Endothelial cell of umbilical vein (primary cell): ENCODE results near the gene LRSAM1. TPM values are rescaled to one million over a fixed set of nuclear protein-coding genes. Genes with fewer than 3 reads are reported as not detected.

Experiments used
- BruUV-seq: library from RNA; stranded (reverse); fragments of 400-500 nt; replicated peaks from 2 replicates; lab custom pipeline; 2021; lab: Mats Ljungman, UMichigan
- CTCF ChIA-PET: fragments of 300-600, 350-600 bp; sonication (Branson Sonifier 250); formaldehyde crosslinking; loops from one replicate; lab custom pipeline; 2021; ENCODE audit warnings: antibody characterized with exemption, inconsistent platforms; lab: Charles Lee
- POLR2A ChIA-PET: fragments of 300-600, 350-600 bp; sonication (Branson Sonifier 250); formaldehyde crosslinking; loops from one replicate; lab custom pipeline; 2021; ENCODE audit warnings: antibody characterized with exemption, inconsistent platforms; lab: Charles Lee
- DNase-seq: peaks from one replicate; pipeline ENCODE4 v3.0.0-alpha.2; 2011; ENCODE audit warnings: low read depth, low spot score
- FAIRE-seq: peaks from 2 replicates; lab custom pipeline; 2011; peaks lifted over from hg19 to GRCh38; lab: Jason Lieb, UNC
- H2AFZ ChIP-seq: 2 replicates; pipeline ENCODE4 v1.6.0; 2012; ENCODE audit warnings: low read depth, low read length, control low read depth, inconsistent platforms
- H3K27ac ChIP-seq: 2 replicates; pipeline ENCODE4 v1.5.1; 2011; ENCODE audit warnings: low read depth, mild to moderate bottlenecking, control low read depth, low read length, moderate library complexity; ENCODE audit not compliant: insufficient read depth
- H3K27me3 ChIP-seq, 2 experiments: 2 replicates each; pipeline versions ENCODE4 v1.6.0 to v1.6.1; 2011; ENCODE audit warnings: low read length in 2 of 2, mixed read lengths in 1 of 2; ENCODE audit not compliant: control insufficient read depth in 2 of 2, insufficient read depth in 2 of 2
- H3K36me3 ChIP-seq, 2 experiments: 2 replicates in 1 of 2; 3 replicates in 1 of 2; pipeline ENCODE4 v1.5.1; 2011; ENCODE audit warnings: low read length in 2 of 2, mild to moderate bottlenecking in 1 of 2, moderate library complexity in 1 of 2; ENCODE audit not compliant: control insufficient read depth in 2 of 2, insufficient read depth in 2 of 2; ENCODE audit errors: extremely low read depth in 1 of 2
- H3K4me1 ChIP-seq: 3 replicates; pipeline ENCODE4 v1.5.1; 2011; ENCODE audit warnings: mild to moderate bottlenecking, low read length; ENCODE audit not compliant: control insufficient read depth, insufficient read depth; ENCODE audit errors: extremely low read depth
- H3K4me2 ChIP-seq: 2 replicates; pipeline ENCODE4 v1.6.1; 2011; ENCODE audit warnings: low read length, control low read depth, mixed read lengths; ENCODE audit not compliant: insufficient read depth
- H3K4me3 ChIP-seq, 3 experiments: fragments of 200-600 bp in 1 of 3; sonication (generic), shearing (Covaris generic) in 1 of 3; replicated peaks in 1 of 3; 2 replicates each; pipeline ENCODE4 v1.5.1; 2011 to 2016; ENCODE audit warnings: control low read depth in 3 of 3, low read length in 3 of 3, mild to moderate bottlenecking in 2 of 3, inconsistent platforms in 1 of 3, low read depth in 1 of 3, moderate library complexity in 1 of 3; ENCODE audit not compliant: insufficient read depth in 1 of 3
- H3K79me2 ChIP-seq: 2 replicates; pipeline ENCODE4 v1.6.0; 2012; ENCODE audit warnings: low read length, inconsistent platforms; ENCODE audit not compliant: control insufficient read depth, insufficient read depth
- H3K9ac ChIP-seq: replicated peaks from 2 replicates; pipeline ENCODE3; 2011; ENCODE audit warnings: low read length, control low read depth; ENCODE audit not compliant: insufficient read depth; ENCODE audit errors: extremely low read depth
- H3K9me1 ChIP-seq: replicated peaks from 3 replicates; pipeline ENCODE4 v1.6.0; 2011; ENCODE audit warnings: mild to moderate bottlenecking, low read length; ENCODE audit not compliant: control insufficient read depth, insufficient read depth; ENCODE audit errors: extremely low read depth
- H3K9me3 ChIP-seq: replicated peaks from 2 replicates; pipeline ENCODE4 v1.5.1; 2012; ENCODE audit warnings: low read length, inconsistent platforms; ENCODE audit not compliant: control insufficient read depth, insufficient read depth
- H4K20me1 ChIP-seq: replicated peaks from 2 replicates; pipeline ENCODE3; 2011; ENCODE audit warnings: mild to moderate bottlenecking, low read length; ENCODE audit not compliant: control insufficient read depth, insufficient read depth; ENCODE audit errors: extremely low read depth
- CTCF ChIP-seq, 2 donors: IDR thresholded peaks; 1 replicate in 1 of 2; 2 replicates in 1 of 2; pipeline ENCODE4 v1.5.1; 2011; ENCODE audit warnings: low read length in 2 of 2, mild to moderate bottlenecking in 2 of 2, moderate library complexity in 2 of 2, control low read depth in 1 of 2, inconsistent platforms in 1 of 2, low read depth in 1 of 2; ENCODE audit not compliant: insufficient read depth in 1 of 2; ENCODE audit errors: extremely low read depth in 1 of 2
- GATA2 ChIP-seq: IDR thresholded peaks from 2 replicates; pipeline ENCODE4 v1.7.0; 2011; ENCODE audit warnings: low read depth, mild to moderate bottlenecking, moderate library complexity, mixed read lengths, low read length; ENCODE audit not compliant: insufficient read length, insufficient read depth
- JUN ChIP-seq: IDR thresholded peaks from 2 replicates; pipeline ENCODE4 v1.6.1; 2011; ENCODE audit warnings: borderline replicate concordance, low read depth; ENCODE audit not compliant: insufficient read length, insufficient read depth
- dilution Hi-C: fragments of 300-500 bp; cut with MboI; formaldehyde crosslinking; loops from one replicate; pipeline ENCODE4 v1.15.0; 2019; ENCODE audit warnings: low sequenced_read_pairs; ENCODE audit not compliant: extremely low pct_ligation_motif_present
- intact Hi-C: fragments of 100-400 bp; cut with micrococcal nuclease; formaldehyde crosslinking; loops from one replicate; pipeline ENCODE4 v1.10.0; 2022
- polyA plus RNA-seq, 4 experiments: library from polyadenylated mRNA; depleted of rRNA in 3 of 4; stranded (reverse) in 3 of 4; unstranded in 1 of 4; fragments of >200 nt; gene quantifications; 2 replicates each; pipeline versions ENCODE4 v1.2.1 to v1.2.3, GENCODE V29; 2011 to 2012; ENCODE audit warnings: missing spikeins in 1 of 4
- total RNA-seq: library from RNA; stranded (reverse); gene quantifications from 2 replicates; pipeline ENCODE4 v1.2.3, GENCODE V29; 2021

LRSAM1 gene
- total and polyA plus RNA-seq, 2 donors (not counting 3 experiments of a cell fraction or from before 2014, with no cell fraction given) = 10.8 to 18.9 TPM

GRCh38 chr9:127455324-127455992 lies 4.1 kb downstream of the LRSAM1 start:
- dilution Hi-C loops = no loop called here
- POLR2A ChIA-PET = no interaction called here

More at GRCh38 chr9:127455324-127455992, 4.1 kb downstream of the LRSAM1 start:
- peak; percentile 12 for FAIRE-seq
- Histone ChIP-seq H3K27ac (no peak overlapping the region), H3K9me1 (no peaks in the 10 kb centered on the region), H3K4me2 (no peak overlapping the region), H3K9ac (no peak overlapping the region), H4K20me1 (no peaks in the 10 kb centered on the region), H3K4me1 (peaks cover 6% of the 10 kb centered on the region), H3K4me3 (no peak overlapping the region), H3K79me2 (peaks cover 7% of the 10 kb centered on the region), H2AFZ (no peak overlapping the region), H3K27me3 (no peaks in the 10 kb centered on the region), H3K36me3 (peaks cover 0 to 12% of the 10 kb centered on the region in 2 experiments), H3K9me3 (no peaks in the 10 kb centered on the region)
- CTCF ChIA-PET = interaction anchor here (0.8 to 1.9 kb wide), 8 partner anchors 10 to 515 kb away, joined by 3 to 8 read pairs (median 4); partner anchors contain the start of gene ZNF79
- no TSS peak for BruUV-seq
- TF ChIP-seq CTCF (IDR thresholded peaks at IDR 0.05; ENCODE audit: extremely low read depth in 1 of 2, insufficient read depth in 1 of 2, low read depth in 1 of 2, low read length in 2 of 2) (peak in 1 of 2 donors; percentile 43), JUN (no peak), GATA2 (no peak)
- intact Hi-C loops = no loop called here
- DNase-seq = peak; percentile 10
